Measurements from ENCODE around the gene BRAP.
"Not testable (repeated sequence)": the region's sequence is repeated elsewhere in the genome, so short reads cannot be mapped to it uniquely, and the experiment has no call there.

The BRAP gene

GRCh38 chr12:111602857-111603256 lies 82.9 kb downstream of the BRAP start:
- DNase-seq; H3K27ac ChIP-seq (ENCODE audit: insufficient read depth in 1 of 2, low read depth in 1 of 2, low read length in 2 of 2, poor library complexity in 1 of 2, severe bottlenecking in 2 of 2); H3K9me3 ChIP-seq (ENCODE audit: control extremely low read depth in 1 of 5, control insufficient read depth in 4 of 5, insufficient read depth in 2 of 5, low read depth in 1 of 5, low read length in 4 of 5); H3K27me3 ChIP-seq (replicated peaks in 2 of 5; ENCODE audit: control insufficient read depth in 4 of 5, insufficient read depth in 5 of 5, low read length in 4 of 5); H3K4me3 ChIP-seq (ENCODE audit: control insufficient read depth in 1 of 7, extremely low read depth in 1 of 7, insufficient read depth in 4 of 7, low read depth in 2 of 7, low read length in 6 of 7); H3K36me3 ChIP-seq (ENCODE audit: control insufficient read depth in 4 of 4, insufficient read depth in 4 of 4, low read length in 3 of 4): not testable (repeated sequence)
- WGBS (ENCODE audit: insufficient coverage), result 100% methylated on average over 3 of the region's 11 CpGs
- ChIA-PET CTCF (interaction anchor here (1.2 kb wide), 1 partner anchor 33 kb away, joined by 3 read pairs; no protein-coding TSS in a partner anchor), POLR2A (interaction anchor here (0.6 kb wide), 1 partner anchor 15 kb away, joined by 3 read pairs; no protein-coding TSS in a partner anchor)
- peaks cover 4 to 11% (median 9%) of the 10 kb centered on the region in 4 experiments for H3K4me1 ChIP-seq (ENCODE audit: control extremely low read depth in 1 of 4, control insufficient read depth in 4 of 4, insufficient read depth in 4 of 4, low read length in 3 of 4)

GRCh38 chr12:111602348-111602747 lies 83.4 kb downstream of the BRAP start:
- ChIA-PET CTCF (interaction anchor here (0.8 kb wide), 1 partner anchor 44 kb away, joined by 3 read pairs; no protein-coding TSS in a partner anchor), POLR2A (no interaction called here)
- DNase-seq, result no peak
- no CpG with 5 or more reads among the region's 2 CpGs for WGBS (ENCODE audit: insufficient coverage)
- Histone ChIP-seq H3K4me3 (ENCODE audit: control insufficient read depth in 1 of 7, extremely low read depth in 1 of 7, insufficient read depth in 4 of 7, low read depth in 2 of 7, low read length in 6 of 7) (no peak overlapping the region), H3K27me3 (replicated peaks in 2 of 5; ENCODE audit: control insufficient read depth in 4 of 5, insufficient read depth in 5 of 5, low read length in 4 of 5) (no peaks in the 10 kb centered on the region), H3K36me3 (ENCODE audit: control insufficient read depth in 4 of 4, insufficient read depth in 4 of 4, low read length in 3 of 4) (no peaks in the 10 kb centered on the region), H3K27ac (ENCODE audit: insufficient read depth in 1 of 2, low read depth in 1 of 2, low read length in 2 of 2, poor library complexity in 1 of 2, severe bottlenecking in 2 of 2) (no peak overlapping the region), H3K9me3 (ENCODE audit: control extremely low read depth in 1 of 5, control insufficient read depth in 4 of 5, insufficient read depth in 2 of 5, low read depth in 1 of 5, low read length in 4 of 5) (no peaks in the 10 kb centered on the region), H3K4me1 (ENCODE audit: control extremely low read depth in 1 of 4, control insufficient read depth in 4 of 4, insufficient read depth in 4 of 4, low read length in 3 of 4) (peaks cover 4 to 16% (median 12%) of the 10 kb centered on the region in 4 experiments)

- POLR2A ChIA-PET; DNase-seq; H3K9me3 ChIP-seq (ENCODE audit: control extremely low read depth in 1 of 5, control insufficient read depth in 4 of 5, insufficient read depth in 2 of 5, low read depth in 1 of 5, low read length in 4 of 5); H3K36me3 ChIP-seq (ENCODE audit: control insufficient read depth in 4 of 4, insufficient read depth in 4 of 4, low read length in 3 of 4); H3K4me3 ChIP-seq (ENCODE audit: control insufficient read depth in 1 of 7, extremely low read depth in 1 of 7, insufficient read depth in 4 of 7, low read depth in 2 of 7, low read length in 6 of 7); H3K27ac ChIP-seq (ENCODE audit: insufficient read depth in 1 of 2, low read depth in 1 of 2, low read length in 2 of 2, poor library complexity in 1 of 2, severe bottlenecking in 2 of 2); H3K27me3 ChIP-seq (replicated peaks in 2 of 5; ENCODE audit: control insufficient read depth in 4 of 5, insufficient read depth in 5 of 5, low read length in 4 of 5): not testable (repeated sequence)
- peaks cover 13 to 28% (median 23%) of the 10 kb centered on the region in 4 experiments for H3K4me1 ChIP-seq (ENCODE audit: control extremely low read depth in 1 of 4, control insufficient read depth in 4 of 4, insufficient read depth in 4 of 4, low read length in 3 of 4)
- WGBS (ENCODE audit: insufficient coverage), result 98% methylated on average over 10 of the region's 12 CpGs
- CTCF ChIA-PET, result interaction anchor here (0.6 kb wide), 1 partner anchor 197 kb away, joined by 3 read pairs; no protein-coding TSS in a partner anchor
These were observed 84.8 kb downstream of the BRAP start for GRCh38 chr12:111600986-111601385.

GRCh38 chr12:111600205-111600642 lies 85.5 kb downstream of the BRAP start:
- no CpG with 5 or more reads among the region's 5 CpGs for WGBS (ENCODE audit: insufficient coverage)
- H3K4me1 ChIP-seq (ENCODE audit: control extremely low read depth in 1 of 4, control insufficient read depth in 4 of 4, insufficient read depth in 4 of 4, low read length in 3 of 4), result peaks cover 13 to 28% (median 25%) of the 10 kb centered on the region in 4 experiments
- POLR2A ChIA-PET, result no interaction called here

GRCh38 chr12:111599453-111600204 lies 86.1 kb downstream of the BRAP start:
- WGBS (ENCODE audit: insufficient coverage), result 0% methylated on average over 43 of the region's 56 CpGs
- POLR2A ChIA-PET, result interaction anchor here (0.6 kb wide), 1 partner anchor 20 kb away, joined by 3 read pairs; no protein-coding TSS in a partner anchor

More at GRCh38 chr12:111600205-111600642, 85.5 kb downstream of the BRAP start:
- peak overlapping the region in 6 of 7 experiments; percentile 74 to 95 (median 86) for H3K4me3 ChIP-seq (ENCODE audit: control insufficient read depth in 1 of 7, extremely low read depth in 1 of 7, insufficient read depth in 4 of 7, low read depth in 2 of 7, low read length in 6 of 7)
- peak overlapping the region; percentile 90 to 94 for H3K27ac ChIP-seq (ENCODE audit: insufficient read depth in 1 of 2, low read depth in 1 of 2, low read length in 2 of 2, poor library complexity in 1 of 2, severe bottlenecking in 2 of 2)
- CTCF ChIA-PET, result no interaction called here
- no peaks in the 10 kb centered on the region for H3K36me3 ChIP-seq (ENCODE audit: control insufficient read depth in 4 of 4, insufficient read depth in 4 of 4, low read length in 3 of 4)
- no peaks in the 10 kb centered on the region for H3K9me3 ChIP-seq (ENCODE audit: control extremely low read depth in 1 of 5, control insufficient read depth in 4 of 5, insufficient read depth in 2 of 5, low read depth in 1 of 5, low read length in 4 of 5)
- peak in 2 of 3 donors; percentile 7 to 17 for DNase-seq
- H3K27me3 ChIP-seq (replicated peaks in 2 of 5; ENCODE audit: control insufficient read depth in 4 of 5, insufficient read depth in 5 of 5, low read length in 4 of 5), result no peaks in the 10 kb centered on the region

GRCh38 chr12:111598637-111599452 lies 86.9 kb downstream of the BRAP start, which contains the start of gene ATXN2:
ATXN2 (minus strand) TSS chr12:111599315; CDS start chr12:111599034, 281 bp downstream.
- H3K36me3 ChIP-seq (ENCODE audit: control insufficient read depth in 4 of 4, insufficient read depth in 4 of 4, low read length in 3 of 4), result no peaks in the 10 kb centered on the region
- WGBS (ENCODE audit: insufficient coverage), result under 1% methylated on average over 95 of the region's 119 CpGs
- H3K4me3 ChIP-seq (ENCODE audit: control insufficient read depth in 1 of 7, extremely low read depth in 1 of 7, insufficient read depth in 4 of 7, low read depth in 2 of 7, low read length in 6 of 7), result peak within 1 kb of the TSS; percentile 74 to 95 (median 91)
- H3K27me3 ChIP-seq (replicated peaks in 2 of 5; ENCODE audit: control insufficient read depth in 4 of 5, insufficient read depth in 5 of 5, low read length in 4 of 5), result no peaks in the 10 kb centered on the region
- peak in 1 of 3 donors; percentile 68 for DNase-seq
- H3K9me3 ChIP-seq (ENCODE audit: control extremely low read depth in 1 of 5, control insufficient read depth in 4 of 5, insufficient read depth in 2 of 5, low read depth in 1 of 5, low read length in 4 of 5), result no peaks in the 10 kb centered on the region
- peaks cover 13 to 30% (median 25%) of the 10 kb centered on the region in 4 experiments for H3K4me1 ChIP-seq (ENCODE audit: control extremely low read depth in 1 of 4, control insufficient read depth in 4 of 4, insufficient read depth in 4 of 4, low read length in 3 of 4)
- peak within 1 kb of the TSS; percentile 90 to 94 for H3K27ac ChIP-seq (ENCODE audit: insufficient read depth in 1 of 2, low read depth in 1 of 2, low read length in 2 of 2, poor library complexity in 1 of 2, severe bottlenecking in 2 of 2)
- CTCF ChIA-PET, result no interaction called here
- POLR2A ChIA-PET, result interaction anchor here (0.6 kb wide), 1 partner anchor 19 kb away, joined by 3 read pairs; no protein-coding TSS in a partner anchor

More at GRCh38 chr12:111599453-111600204, 86.1 kb downstream of the BRAP start:
- Histone ChIP-seq H3K9me3 (ENCODE audit: control extremely low read depth in 1 of 5, control insufficient read depth in 4 of 5, insufficient read depth in 2 of 5, low read depth in 1 of 5, low read length in 4 of 5) (no peaks in the 10 kb centered on the region), H3K4me3 (ENCODE audit: control insufficient read depth in 1 of 7, extremely low read depth in 1 of 7, insufficient read depth in 4 of 7, low read depth in 2 of 7, low read length in 6 of 7) (peak overlapping the region; percentile 74 to 95 (median 82)), H3K27me3 (replicated peaks in 2 of 5; ENCODE audit: control insufficient read depth in 4 of 5, insufficient read depth in 5 of 5, low read length in 4 of 5) (no peaks in the 10 kb centered on the region), H3K36me3 (ENCODE audit: control insufficient read depth in 4 of 4, insufficient read depth in 4 of 4, low read length in 3 of 4) (no peaks in the 10 kb centered on the region), H3K4me1 (ENCODE audit: control extremely low read depth in 1 of 4, control insufficient read depth in 4 of 4, insufficient read depth in 4 of 4, low read length in 3 of 4) (peaks cover 13 to 29% (median 25%) of the 10 kb centered on the region in 4 experiments), H3K27ac (ENCODE audit: insufficient read depth in 1 of 2, low read depth in 1 of 2, low read length in 2 of 2, poor library complexity in 1 of 2, severe bottlenecking in 2 of 2) (peak overlapping the region; percentile 90 to 94)
- CTCF ChIA-PET, result no interaction called here
- peak; percentile 95 to 98 (median 96) for DNase-seq

Data from common myeloid progenitor, CD34-positive (primary cell).